MCF 10A (cell line): ENCODE data around the gene STK40. TPM values are rescaled to one million over a fixed set of nuclear protein-coding genes. Genes with fewer than 3 reads are reported as not detected.

ENCODE experiments used
- BruUV-seq: library from RNA; stranded (reverse); fragments of 400-500 nt; replicated peaks from 2 replicates; lab custom pipeline; 2021; lab: Mats Ljungman, UMichigan
- CTCF ChIA-PET: fragments of 300-600 bp; sonication (Branson Sonifier 250); formaldehyde crosslinking; extraction: SDS; loops from one replicate; lab custom pipeline; 2021; ENCODE audit warnings: antibody characterized with exemption, inconsistent platforms; lab: Yijun Ruan, JAX
- POLR2A ChIA-PET: fragments of 300-600, 350-650 bp; sonication (Branson Sonifier 250); formaldehyde crosslinking; extraction: SDS; loops from one replicate; lab custom pipeline; 2020; ENCODE audit warnings: antibody characterized with exemption, inconsistent platforms; lab: Yijun Ruan, JAX
- DNase-seq: peaks from one replicate; pipeline ENCODE4 v3.0.0-alpha.2; 2018; ENCODE audit not compliant: unreplicated experiment
- H3K27ac Mint-ChIP-seq: one replicate; pipeline ENCODE4 v1.8.0; 2022; ENCODE audit warnings: mild to moderate bottlenecking, low read depth, mixed read lengths; ENCODE audit not compliant: unreplicated experiment
- H3K27me3 Mint-ChIP-seq: one replicate; pipeline ENCODE4 v1.8.0; 2022; ENCODE audit warnings: mixed read lengths; ENCODE audit not compliant: insufficient read depth, unreplicated experiment
- H3K36me3 Mint-ChIP-seq: one replicate; pipeline ENCODE4 v1.8.0; 2022; ENCODE audit warnings: mild to moderate bottlenecking, moderate library complexity, mixed read lengths; ENCODE audit not compliant: insufficient read depth, unreplicated experiment
- H3K4me1 Mint-ChIP-seq: one replicate; pipeline ENCODE4 v1.8.0; 2022; ENCODE audit warnings: mixed read lengths; ENCODE audit not compliant: insufficient read depth, unreplicated experiment
- H3K4me3 Mint-ChIP-seq: one replicate; pipeline ENCODE4 v1.8.0; 2022; ENCODE audit warnings: mild to moderate bottlenecking, moderate library complexity, mixed read lengths; ENCODE audit not compliant: unreplicated experiment
- H3K9me3 Mint-ChIP-seq: one replicate; pipeline ENCODE4 v1.8.0; 2022; ENCODE audit warnings: mixed read lengths; ENCODE audit not compliant: unreplicated experiment
- intact Hi-C: fragments of 100-400 bp; cut with micrococcal nuclease; formaldehyde crosslinking; loops from 2 replicates; pipeline ENCODE4 v1.14.1; 2022
- total RNA-seq: library from RNA; stranded (reverse); gene quantifications from 2 replicates; pipeline ENCODE4 v1.2.3, GENCODE V29; 2022
- TF ChIP-seq, protein P1 (sequence below): fragments of 200-600 bp; IDR thresholded peaks from one replicate; pipeline ENCODE4 v1.8.0; 2022; ENCODE audit warnings: antibody characterized with exemption, mild to moderate bottlenecking; ENCODE audit not compliant: unreplicated experiment

STK40 gene
- total RNA-seq, 1 experiment from 2014 or later = 44.0 TPM

DNA sequence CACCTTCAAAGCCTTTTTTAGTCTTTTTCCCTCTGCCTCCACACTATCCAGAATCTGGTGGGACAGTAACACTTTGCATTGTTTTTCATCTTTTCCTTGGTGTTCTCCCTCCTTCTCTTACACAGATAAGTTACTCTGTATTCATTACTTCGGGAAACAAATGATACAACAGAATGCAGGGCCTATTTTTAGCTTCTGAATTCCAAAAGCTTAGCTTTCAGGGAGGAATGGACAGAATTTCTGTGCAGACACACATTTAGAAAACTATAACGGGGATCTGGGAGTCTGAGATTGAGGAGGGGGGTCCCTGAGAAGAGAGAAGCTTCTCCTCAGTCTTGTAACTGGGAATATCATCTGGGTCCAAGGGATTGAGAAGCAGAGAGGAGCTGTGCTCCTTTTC, 3.5 kb upstream of the STK40 start:
- ChIA-PET POLR2A (interaction anchor here (0.7 to 6.2 kb wide), 4 partner anchors 9 to 144 kb away, joined by 3 to 148 read pairs (median 4); partner anchors contain the start of gene LSM10), CTCF (interaction anchor here (1.1 to 1.6 kb wide), 2 partner anchors 8 to 31 kb away, joined by 3 to 7 read pairs; partner anchors contain the start of gene LSM10)
- H3K27ac Mint-ChIP-seq = no peak overlapping the region

DNA sequence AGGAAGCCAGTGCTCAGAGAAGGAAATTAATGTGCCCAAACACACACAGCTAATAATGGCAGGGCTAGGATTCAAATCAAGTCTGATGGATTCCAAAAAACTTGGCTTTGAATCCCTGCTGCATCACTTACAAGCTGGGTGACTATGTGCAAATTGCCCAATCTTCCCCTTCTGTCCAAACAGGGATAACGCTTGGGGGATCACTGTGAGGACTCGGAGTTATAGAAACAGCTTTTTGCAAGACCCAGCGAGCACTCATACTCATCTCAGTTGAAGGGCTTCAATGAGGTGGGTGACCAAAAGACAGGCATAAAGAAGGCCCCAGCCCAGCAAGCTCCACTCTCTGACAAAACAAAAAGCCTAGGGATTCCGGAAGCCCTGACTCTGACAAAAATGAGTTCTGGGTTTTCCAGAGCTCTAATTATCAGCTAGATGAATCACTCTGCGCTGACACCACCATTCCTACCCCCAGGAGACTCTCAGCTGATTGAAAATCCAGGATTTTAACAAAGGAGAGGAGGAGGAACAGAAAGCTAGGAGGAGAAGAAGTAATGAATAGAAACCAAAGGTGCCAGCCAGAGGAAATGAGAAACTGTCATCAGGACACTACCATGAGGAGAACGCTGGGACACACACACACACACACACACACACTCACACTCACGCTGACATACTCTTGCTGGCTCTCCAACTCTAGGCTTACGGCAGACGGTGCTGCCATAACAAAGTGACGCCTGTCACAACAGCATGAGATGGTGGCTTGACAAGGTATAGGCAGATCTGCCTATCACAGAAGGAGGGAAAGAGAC, 1.6 kb upstream of the STK40 start:
- H3K27me3 Mint-ChIP-seq = no peaks in the 10 kb centered on the region
- H3K9me3 Mint-ChIP-seq = no peaks in the 10 kb centered on the region
- no TSS peak for BruUV-seq
- H3K27ac Mint-ChIP-seq = peak overlapping the region; percentile 99
- intact Hi-C loops = no loop called here
- CTCF ChIA-PET = interaction anchor here (0.6 to 1.9 kb wide), 11 partner anchors 10 to 104 kb away, joined by 3 to 17 read pairs (median 4); partner anchors contain the start of gene LSM10
- TF ChIP-seq, protein P1, sequence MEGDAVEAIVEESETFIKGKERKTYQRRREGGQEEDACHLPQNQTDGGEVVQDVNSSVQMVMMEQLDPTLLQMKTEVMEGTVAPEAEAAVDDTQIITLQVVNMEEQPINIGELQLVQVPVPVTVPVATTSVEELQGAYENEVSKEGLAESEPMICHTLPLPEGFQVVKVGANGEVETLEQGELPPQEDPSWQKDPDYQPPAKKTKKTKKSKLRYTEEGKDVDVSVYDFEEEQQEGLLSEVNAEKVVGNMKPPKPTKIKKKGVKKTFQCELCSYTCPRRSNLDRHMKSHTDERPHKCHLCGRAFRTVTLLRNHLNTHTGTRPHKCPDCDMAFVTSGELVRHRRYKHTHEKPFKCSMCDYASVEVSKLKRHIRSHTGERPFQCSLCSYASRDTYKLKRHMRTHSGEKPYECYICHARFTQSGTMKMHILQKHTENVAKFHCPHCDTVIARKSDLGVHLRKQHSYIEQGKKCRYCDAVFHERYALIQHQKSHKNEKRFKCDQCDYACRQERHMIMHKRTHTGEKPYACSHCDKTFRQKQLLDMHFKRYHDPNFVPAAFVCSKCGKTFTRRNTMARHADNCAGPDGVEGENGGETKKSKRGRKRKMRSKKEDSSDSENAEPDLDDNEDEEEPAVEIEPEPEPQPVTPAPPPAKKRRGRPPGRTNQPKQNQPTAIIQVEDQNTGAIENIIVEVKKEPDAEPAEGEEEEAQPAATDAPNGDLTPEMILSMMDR = no peak
- POLR2A ChIA-PET = interaction anchor here (0.6 to 6.2 kb wide), 28 partner anchors 10 to 1090 kb away, joined by 3 to 148 read pairs (median 4); partner anchors contain the start of genes LSM10, MRPS15, OSCP1 and SH3D21
- peaks cover 25% of the 10 kb centered on the region for H3K36me3 Mint-ChIP-seq
- H3K4me3 Mint-ChIP-seq = peak overlapping the region; percentile 89
- peaks cover 33% of the 10 kb centered on the region for H3K4me1 Mint-ChIP-seq
- peak; percentile 79 for DNase-seq

More for the DNA sequence above, 3.5 kb upstream of the STK40 start:
- no TSS peak for BruUV-seq
- peaks cover 36% of the 10 kb centered on the region for H3K36me3 Mint-ChIP-seq
- TF ChIP-seq, protein P1 = no peak
- peaks cover 23% of the 10 kb centered on the region for H3K4me1 Mint-ChIP-seq
- no peaks in the 10 kb centered on the region for H3K9me3 Mint-ChIP-seq
- intact Hi-C loops = no loop called here
- H3K27me3 Mint-ChIP-seq = no peaks in the 10 kb centered on the region
- no peak for DNase-seq
- no peak overlapping the region for H3K4me3 Mint-ChIP-seq

DNA sequence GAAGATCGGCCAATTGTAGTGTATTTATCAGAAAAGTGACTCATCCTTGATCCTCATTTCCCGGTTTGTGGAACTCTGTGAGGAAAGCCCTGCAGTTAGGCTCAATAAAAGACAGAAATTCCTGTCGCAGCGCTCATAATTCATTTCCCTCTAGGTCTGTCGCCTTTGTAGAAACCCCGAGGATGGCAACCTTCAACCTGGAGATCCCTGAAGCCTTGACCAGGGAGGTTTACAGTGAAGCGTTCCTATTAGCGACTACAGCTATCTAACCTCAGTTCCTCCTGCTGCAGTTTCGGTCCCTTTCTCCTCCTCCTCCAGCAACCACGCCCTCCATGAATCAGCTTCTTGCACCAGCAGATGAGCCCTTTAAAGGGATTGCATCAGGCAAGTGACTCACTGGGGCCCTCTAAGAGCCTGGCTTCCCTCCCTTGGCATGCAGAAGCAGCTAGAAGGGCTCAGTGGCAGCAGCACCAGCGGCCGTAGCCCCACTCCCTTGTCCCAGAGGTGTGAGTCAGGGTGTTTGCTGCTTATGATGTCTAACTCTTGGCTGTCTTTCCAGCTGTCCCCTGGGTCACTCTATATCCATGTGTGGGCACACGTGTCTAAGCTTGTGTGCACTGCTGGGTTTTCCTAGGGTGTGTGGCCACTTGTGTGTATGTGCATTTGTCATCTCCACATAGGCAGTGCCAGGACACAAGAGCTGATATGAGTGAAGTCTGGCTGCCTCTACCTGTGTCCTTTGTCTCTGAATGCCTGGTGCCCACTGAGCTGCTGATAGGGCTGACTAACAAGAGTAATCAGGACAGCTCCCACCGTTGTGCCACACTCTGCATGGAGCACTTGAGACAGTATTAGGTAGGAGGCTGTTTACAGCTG, 779 bp upstream of the STK40 start:
- peak overlapping the region; percentile 99 for H3K27ac Mint-ChIP-seq
- H3K36me3 Mint-ChIP-seq = peaks cover 23% of the 10 kb centered on the region
- H3K4me3 Mint-ChIP-seq = peak overlapping the region; percentile 89
- H3K4me1 Mint-ChIP-seq = peaks cover 33% of the 10 kb centered on the region
- intact Hi-C loops = loop anchor here (1.0 kb wide), 2 partner anchors 11 to 34 kb away; partner anchors contain the start of gene LSM10
- CTCF ChIA-PET = interaction anchor here (0.6 to 1.9 kb wide), 13 partner anchors 11 to 104 kb away, joined by 3 to 17 read pairs (median 4); partner anchors contain the start of gene LSM10
- no peaks in the 10 kb centered on the region for H3K9me3 Mint-ChIP-seq
- TF ChIP-seq, protein P1 = no peak
- no peaks in the 10 kb centered on the region for H3K27me3 Mint-ChIP-seq
- BruUV-seq = TSS peak; percentile 79
- DNase-seq = peak; percentile 100
- POLR2A ChIA-PET = interaction anchor here (0.6 to 6.2 kb wide), 31 partner anchors 11 to 1091 kb away, joined by 3 to 148 read pairs (median 4); partner anchors contain the start of genes LSM10, MRPS15, OSCP1 and SH3D21
